WTC11 (cell line): ENCODE measurements around the gene GLT6D1.

Experiments
- HMGXB4 ChIP-seq: sonication (generic); formaldehyde crosslinking; IDR thresholded peaks from 2 replicates; pipeline ENCODE4 v1.8.1; 2023; ENCODE audit warnings: mild to moderate bottlenecking, moderate library complexity, missing genetic modification reagents
- TEAD4 ChIP-seq: sonication (generic); formaldehyde crosslinking; IDR thresholded peaks from 2 replicates; pipeline ENCODE4 v1.8.0; 2022; ENCODE audit warnings: mild to moderate bottlenecking, missing genetic modification reagents

GRCh38 chr9:135614821-135615665 is 24.3 kb downstream of the GLT6D1 start:
- TF ChIP-seq HMGXB4 (CRISPR knock-in tag) (no peak), TEAD4 (CRISPR knock-in tag) (no peak)
